Measurements from ENCODE around the gene ZNF436. TPM values are rescaled to one million over a fixed set of nuclear protein-coding genes. Genes with fewer than 3 reads are reported as not detected.
"Not testable (repeated sequence)": the region's sequence is repeated elsewhere in the genome, so short reads cannot be mapped to it uniquely, and the experiment has no call there.

ZNF436 gene
- total RNA-seq, 4 donors from 2014 or later = 12.5 to 125 (median 12.9) TPM

GRCh38 chr1:23322770-23323169 is 46.9 kb downstream of the ZNF436 start:
- intact Hi-C loops (cut with DNase I; ENCODE audit: low total_unique reads) = no loop called here
- no peaks in the 10 kb centered on the region for H3K9me3 ChIP-seq
- DNase-seq = no peak
- in situ Hi-C loops (cut with MboI; ENCODE audit: low pct_ligation_motif_present in 1 of 4, low pct_unique_long_range_greater_than_20kb in 1 of 4, low sequenced_read_pairs in 3 of 4) = no loop called here
- TF ChIP-seq CTCF (IDR thresholded peaks at IDR 0.05) (no peak), POLR2A (IDR thresholded peaks at IDR 0.05) (no peak), EP300 (IDR thresholded peaks at IDR 0.05; ENCODE audit: low read depth) (no peak), POLR2AphosphoS5 (IDR thresholded peaks at IDR 0.05) (no peak)
- no peak overlapping the region for H3K4me3 ChIP-seq
- H3K36me3 ChIP-seq = peaks cover 0 to 68% (median 24%) of the 10 kb centered on the region in 4 donors
- WGBS, 2 donors (ENCODE audit: low coverage in 1 of 2) = 34 to 55% methylated on average over 1 of the region's 1 CpG
- no peaks in the 10 kb centered on the region for H3K27me3 ChIP-seq
- H3K27ac ChIP-seq = no peak overlapping the region
- H3K4me1 ChIP-seq = no peaks in the 10 kb centered on the region

- H3K9me3 ChIP-seq; DNase-seq; intact Hi-C loops (cut with DNase I; ENCODE audit: low total_unique reads); H3K4me3 ChIP-seq; H3K27me3 ChIP-seq; in situ Hi-C loops (cut with MboI; ENCODE audit: low pct_ligation_motif_present in 1 of 4, low pct_unique_long_range_greater_than_20kb in 1 of 4, low sequenced_read_pairs in 3 of 4); H3K4me1 ChIP-seq; H3K27ac ChIP-seq: not testable (repeated sequence)
- peaks cover 0 to 48% (median 13%) of the 10 kb centered on the region in 4 donors for H3K36me3 ChIP-seq
- WGBS, 2 donors (ENCODE audit: low coverage in 1 of 2) = 83 to 95% methylated on average over 2 to 7 of the region's 7 CpGs
These were observed 59.4 kb downstream of the ZNF436 start for GRCh38 chr1:23310280-23310679.

Other genes starting within 250 kb of the ZNF436 start
- 10 to 100 TPM; 28.3 to 46.4 (median 33.3) TPM for gene LUZP1, start 201.0 kb downstream of the ZNF436 start, total RNA-seq
- under 1 TPM in 2 of 4 donors, not detected in 2; 0.14 to 0.20 TPM for gene HTR1D, start 152.3 kb downstream of the ZNF436 start, total RNA-seq
- gene HNRNPR, start 25.6 kb downstream of the ZNF436 start, total RNA-seq = 100 to 1,000 TPM in 1 of 4 donors, 10 to 100 TPM in 3; 13.5 to 120 (median 60.8) TPM
- 100 to 1,000 TPM; 137 to 761 (median 198) TPM for gene TCEA3, start 54.9 kb upstream of the ZNF436 start, total RNA-seq
- 10 to 100 TPM; 38.2 to 62.9 (median 48.3) TPM for gene ASAP3, start 114.3 kb upstream of the ZNF436 start, total RNA-seq
- gene E2F2, start 161.4 kb upstream of the ZNF436 start, total RNA-seq = 10 to 100 TPM in 2 of 4 donors, 1 to 10 TPM in 2; 6.7 to 11.6 (median 8.9) TPM
- gene ID3, start 189.7 kb upstream of the ZNF436 start, total RNA-seq = 100 to 1,000 TPM; 174 to 363 (median 253) TPM

Data from transverse colon (tissue), 4 donors.